Nucleus accumbens (tissue), 56 donors: ENCODE measurements around the gene NTN1.

Source experiments
- DNase-seq, 56 donors: peaks; one replicate each; lab custom pipeline; 2025; lab: John Stamatoyannopoulos, UW

The NTN1 gene

DNA sequence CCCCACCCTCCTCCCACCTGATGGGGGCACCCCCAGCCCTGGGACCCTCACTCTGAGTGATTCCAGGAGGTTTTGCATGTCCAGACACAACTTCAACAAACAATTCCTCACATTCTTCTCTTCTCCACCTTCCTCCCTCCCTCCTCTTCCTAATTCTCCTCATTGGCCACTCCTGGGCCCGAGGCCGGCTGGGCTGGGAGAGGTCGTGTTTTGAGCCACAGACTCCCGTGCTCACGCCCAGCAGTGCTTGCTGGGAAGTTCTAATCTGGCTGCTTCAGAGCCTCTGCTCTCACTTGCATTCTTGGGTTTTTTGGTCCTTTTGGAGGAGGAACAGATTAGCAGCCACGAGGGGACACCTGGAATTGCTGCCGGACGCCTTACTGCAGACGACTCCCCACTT lies 157.0 kb downstream of the NTN1 start:
- DNase-seq: no peak

DNA sequence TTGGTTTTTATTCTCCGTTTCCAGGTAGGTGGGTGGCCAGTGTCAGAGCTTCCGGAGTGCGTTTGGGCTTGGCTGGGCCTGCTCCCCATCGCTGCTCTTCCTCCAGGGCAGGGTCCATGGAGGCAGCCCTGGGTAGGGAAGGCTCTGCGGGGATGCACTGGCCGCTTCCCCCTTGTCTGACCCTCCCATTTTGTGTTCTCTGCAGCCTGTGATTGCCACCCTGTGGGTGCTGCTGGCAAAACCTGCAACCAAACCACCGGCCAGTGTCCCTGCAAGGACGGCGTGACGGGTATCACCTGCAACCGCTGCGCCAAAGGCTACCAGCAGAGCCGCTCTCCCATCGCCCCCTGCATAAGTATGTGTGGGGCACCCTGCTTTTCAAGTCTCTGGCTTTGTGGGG lies 158.3 kb downstream of the NTN1 start:
- no peak for DNase-seq

DNA sequence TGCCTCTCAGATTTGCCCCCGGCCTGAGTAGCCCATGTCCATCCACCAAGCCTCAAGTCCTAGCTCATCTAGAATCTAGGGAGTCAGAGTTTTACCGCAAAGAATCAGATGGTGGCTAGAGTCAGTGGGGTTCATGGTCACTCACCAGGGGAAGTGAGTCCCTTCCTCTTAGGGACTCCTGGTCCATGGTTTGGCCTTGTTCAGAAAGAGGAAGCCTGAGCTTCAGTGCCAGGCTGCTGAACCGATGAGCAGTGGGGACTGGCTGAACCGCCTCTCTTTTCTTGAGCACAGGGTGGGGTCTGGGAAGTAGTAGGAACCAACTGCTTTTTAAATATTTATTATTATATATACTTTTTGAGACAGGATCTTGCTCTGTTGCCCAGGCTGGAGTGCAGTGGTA lies 160.3 kb downstream of the NTN1 start:
- DNase-seq: no peak

DNA sequence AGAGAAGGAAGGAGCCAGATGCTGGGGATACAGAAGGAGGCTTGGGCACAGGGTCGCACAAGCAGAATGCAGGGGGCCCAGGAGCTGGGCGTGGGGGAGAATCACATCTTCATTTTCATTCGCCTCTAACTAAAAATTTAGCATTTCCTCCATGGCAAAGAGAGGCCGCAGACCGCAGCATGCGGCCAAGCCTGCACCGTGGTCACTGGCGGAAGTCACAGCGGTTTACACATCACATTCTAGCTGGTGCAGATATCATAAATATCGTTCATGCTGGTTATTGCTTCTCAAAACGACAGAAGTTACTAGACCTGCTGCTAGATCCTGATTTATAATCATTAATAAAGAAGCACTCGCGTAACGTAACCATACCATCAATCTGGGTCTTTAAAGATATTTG lies 162.0 kb downstream of the NTN1 start:
- no peak for DNase-seq

DNA sequence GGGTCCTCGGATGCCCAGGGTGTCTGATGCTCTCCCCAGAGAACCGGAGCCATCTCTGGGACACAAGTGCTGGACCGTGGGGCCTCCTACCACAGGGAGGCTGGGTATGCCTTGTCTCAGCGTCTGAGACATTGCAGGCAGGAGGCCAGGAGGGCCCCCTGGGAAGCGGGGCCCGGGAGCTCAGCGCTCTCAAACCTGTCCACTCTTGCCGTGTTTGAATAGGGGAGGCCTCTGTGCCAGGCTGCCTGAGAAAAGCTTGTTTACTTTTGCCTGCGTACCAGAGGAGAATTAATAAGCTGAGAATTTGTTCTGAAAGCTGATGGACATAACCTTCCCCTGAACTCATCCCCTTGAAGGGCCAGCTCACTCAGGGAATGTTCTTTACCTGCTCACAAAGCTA lies 163.8 kb downstream of the NTN1 start:
- peak in 3 of 56 donors; percentile 2 to 22 (median 20) for DNase-seq

DNA sequence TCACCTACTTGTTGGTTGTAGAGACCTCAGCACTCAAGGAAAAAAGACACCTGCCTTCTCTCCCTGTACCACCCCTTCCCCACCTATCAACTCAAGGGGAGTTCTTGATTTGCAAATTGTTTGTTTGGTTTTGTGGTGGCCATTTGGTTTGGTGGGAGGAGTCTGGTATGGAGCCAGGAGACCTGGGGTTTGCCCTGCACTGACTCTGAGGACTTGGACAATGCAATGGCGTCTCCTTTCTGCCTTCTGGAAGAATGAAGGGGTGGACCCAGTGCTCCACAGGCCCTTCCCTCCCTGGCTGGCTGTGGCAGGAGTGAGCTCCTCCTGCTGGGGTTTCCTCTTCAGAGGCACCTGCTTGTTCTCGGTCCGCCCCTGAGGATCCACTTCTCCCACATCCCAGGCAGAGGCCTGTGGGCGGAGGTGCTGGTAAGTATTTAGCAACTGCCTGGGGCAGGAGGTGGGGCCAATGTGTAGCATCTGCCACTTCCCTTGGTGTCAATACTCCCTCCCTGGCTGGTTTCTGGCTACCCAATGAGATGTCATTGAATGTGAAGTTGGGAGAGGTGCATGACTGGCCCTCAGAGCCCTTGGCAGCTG lies 164.5 kb downstream of the NTN1 start:
- no peak for DNase-seq

DNA sequence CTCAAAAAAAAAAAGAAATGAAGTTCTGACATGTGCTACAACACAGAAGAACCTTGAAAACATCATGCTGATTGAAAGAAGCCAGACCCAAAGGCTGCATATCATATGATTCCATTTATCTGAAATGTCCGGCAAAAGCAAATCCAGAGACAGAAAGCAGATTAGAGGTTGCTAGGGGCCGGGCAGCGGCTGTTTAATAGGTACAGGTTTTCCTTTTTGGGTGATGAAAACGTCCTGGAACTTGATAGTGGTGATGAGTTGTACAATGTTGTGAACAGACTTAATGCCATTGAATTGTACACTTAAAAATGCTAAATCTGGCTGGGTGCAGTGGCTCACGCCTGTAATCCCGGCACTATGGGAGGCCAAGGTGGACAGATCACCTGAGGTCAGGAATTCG lies 166.5 kb downstream of the NTN1 start:
- DNase-seq: no peak

DNA sequence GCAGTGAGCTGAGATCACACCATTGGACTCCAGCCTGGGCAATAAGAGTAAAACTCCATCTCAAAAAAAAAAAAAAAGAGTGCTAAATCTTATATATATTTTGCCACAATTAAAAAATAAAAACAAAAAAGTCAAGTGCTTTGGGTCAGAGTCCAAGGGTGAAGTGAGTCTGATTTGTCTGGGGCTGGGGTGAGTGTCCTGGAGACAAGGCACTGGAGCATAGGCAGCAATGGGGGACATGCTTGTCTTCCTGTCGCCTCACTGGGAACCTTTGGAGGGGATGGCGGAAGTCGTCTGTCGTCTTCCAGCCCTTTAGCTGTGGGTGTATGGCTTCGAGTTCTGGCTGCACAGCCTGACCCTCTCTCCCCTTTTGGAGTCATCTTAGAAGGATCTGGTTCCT lies 167.1 kb downstream of the NTN1 start:
- DNase-seq: no peak

DNA sequence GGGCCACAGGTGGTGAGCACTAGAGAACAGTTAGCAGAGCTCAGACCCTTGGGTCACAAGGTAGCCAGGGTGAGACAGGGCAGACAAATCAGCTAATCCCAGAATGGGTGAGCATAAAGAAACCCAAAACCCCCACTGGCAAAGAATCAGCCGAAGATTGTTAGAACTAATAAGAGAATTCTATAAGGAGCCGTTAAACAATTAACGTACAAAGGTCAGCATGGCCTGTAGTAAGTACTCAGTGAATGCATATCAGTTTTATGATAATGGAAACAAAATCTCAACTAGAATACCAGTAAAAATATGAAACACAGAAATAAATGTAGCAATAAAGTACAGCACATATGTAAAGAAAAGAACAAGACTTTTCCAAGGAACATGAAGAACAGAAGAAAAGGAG lies 168.6 kb downstream of the NTN1 start:
- no peak for DNase-seq

DNA sequence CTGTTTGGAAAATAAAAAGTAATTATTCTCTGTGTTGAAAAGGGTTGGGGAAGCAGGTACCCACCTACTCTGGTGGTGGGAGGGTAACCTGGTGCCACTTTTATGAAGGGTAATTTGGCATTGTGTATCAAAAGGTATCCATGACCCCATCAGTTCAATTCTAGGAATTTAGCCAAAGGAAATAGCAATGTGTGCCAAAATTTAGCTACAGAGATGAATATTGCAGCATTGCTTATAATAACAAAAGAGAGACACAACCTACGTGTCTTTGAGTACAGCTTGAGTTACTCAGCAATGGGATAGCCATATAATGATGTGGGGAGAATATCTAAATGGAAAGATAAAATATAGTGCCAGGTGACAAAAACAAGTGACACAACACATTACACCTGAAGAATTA lies 170.7 kb downstream of the NTN1 start:
- DNase-seq: no peak

DNA sequence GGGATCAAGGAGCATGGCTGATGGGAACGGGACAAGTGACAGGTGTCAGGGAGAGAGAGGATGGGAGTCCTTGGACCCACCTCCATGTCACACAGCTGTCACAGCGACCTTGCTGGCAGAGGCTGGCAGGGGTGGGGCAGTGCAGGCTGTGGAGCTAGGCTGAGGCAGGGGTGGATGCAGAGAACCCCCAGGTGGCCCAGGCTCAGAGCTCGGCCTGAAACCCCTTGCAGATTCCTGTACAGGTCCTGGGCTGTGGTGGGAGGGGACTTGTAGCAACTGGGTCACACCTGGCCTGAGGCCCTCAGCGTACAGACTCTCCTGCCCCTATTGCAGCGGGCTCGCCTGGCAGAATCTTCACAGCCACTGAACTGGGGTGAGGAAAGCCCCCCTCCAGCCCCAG lies 174.1 kb downstream of the NTN1 start:
- DNase-seq: no peak

DNA sequence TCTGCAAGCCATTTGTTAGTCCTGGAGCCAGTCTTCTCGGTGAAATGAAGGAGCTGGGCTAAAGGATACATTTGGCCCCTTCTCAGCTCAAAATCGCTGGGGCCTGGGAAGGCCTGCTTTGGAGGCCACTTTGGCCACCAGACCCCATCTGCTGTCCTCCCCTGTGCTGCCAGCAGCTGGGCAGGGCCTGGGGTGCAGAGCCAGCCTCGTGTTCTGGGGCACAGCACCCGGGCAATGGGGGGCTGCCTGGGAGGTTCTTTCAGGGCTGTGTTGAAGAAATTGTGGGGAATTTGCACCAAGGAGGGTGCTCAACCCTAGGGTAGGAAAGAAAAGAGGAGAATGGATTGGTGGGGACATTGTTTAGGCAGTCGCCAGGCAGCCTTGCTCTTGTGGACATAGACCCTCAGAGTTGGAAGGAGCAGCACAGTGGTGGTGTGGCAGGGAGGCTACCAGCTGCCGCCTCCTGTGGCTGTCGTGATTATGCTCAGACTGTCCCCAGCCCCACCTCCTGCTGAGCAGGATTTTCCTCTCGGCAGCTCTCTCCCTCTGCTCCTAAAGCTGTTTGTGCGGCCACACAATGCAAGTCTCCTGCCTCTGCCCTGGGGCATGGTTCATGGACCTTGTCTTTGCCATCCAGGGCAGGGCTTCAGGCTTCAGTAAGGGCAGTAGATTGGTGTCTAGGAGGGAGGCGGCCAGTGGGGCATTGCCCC lies 174.8 kb downstream of the NTN1 start:
- DNase-seq: no peak

DNA sequence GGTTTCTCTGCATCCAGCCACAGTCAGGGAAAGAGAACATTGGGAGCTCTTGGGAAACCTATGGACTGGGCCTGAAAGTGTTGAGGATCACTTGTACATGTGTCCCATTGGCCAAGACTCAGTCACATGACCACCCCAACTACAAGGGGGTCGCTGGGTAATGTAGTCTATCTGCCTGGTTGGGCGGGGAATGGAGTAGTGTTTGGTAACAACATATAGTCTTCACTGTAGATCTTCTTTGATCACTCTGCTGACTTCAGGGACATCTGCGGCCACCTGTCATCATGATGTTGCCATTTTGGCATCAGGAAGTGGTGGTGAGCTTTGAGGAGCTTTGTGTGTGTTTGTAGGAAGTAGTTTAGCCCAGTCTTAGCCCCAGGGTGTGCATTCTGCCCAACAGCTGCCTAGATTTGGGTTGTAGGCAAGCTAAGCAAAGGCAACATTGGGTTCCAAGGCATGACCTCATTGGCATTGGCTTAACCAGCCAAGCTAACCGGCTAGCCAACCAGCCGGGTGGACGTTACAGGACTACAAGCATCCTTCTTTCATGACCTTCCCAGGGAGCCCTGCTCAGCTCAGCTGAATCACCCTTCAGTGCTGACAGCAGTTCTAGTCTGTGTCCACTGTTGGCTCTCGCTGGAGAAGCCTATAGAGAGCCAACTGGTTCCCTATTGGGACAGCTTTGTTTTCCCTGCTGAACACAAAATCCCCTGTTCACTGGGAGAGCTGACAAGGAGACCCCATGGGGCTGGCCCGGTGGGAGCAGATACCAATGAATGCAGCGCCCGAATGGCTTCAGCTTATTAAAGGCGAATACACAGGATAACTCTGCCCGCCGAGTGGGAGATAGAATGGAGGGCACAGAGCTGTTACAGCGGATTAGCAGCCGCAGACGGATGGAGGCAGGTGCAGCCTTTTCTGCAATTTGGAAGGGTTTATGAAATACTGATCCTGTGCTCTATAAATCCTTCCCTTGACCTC lies 178.6 kb downstream of the NTN1 start:
- DNase-seq: no peak

DNA sequence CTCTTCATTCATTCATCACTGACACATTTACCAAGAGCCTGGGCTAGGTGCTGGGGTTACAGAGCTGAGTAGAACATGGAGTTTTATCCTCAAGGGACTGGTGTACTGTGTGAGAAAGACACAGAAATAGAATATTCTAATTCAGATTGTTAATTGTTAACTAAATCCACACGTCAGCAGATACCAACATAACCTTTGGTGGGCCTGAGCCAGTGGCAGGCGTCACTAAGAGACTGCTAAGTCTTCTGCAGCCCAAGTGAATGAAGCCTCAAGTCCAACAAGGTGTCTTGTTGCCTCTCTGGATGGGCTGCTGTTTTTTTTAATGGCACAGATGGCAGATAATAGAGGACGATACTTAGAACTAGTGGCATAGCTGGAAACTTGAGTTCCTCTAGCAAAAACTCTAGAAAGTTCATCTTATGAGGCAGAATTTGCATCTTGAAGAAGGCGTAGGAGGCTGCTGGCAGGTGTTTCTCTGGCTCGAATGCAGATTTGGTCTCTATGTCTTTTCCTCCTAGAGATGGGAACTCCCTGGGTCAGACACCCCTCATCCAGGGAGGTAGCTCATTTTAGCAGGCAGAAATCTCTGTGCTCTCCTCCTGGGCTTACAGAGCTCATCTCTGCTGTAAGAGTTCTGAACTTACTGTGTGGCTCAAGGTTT lies 179.5 kb downstream of the NTN1 start:
- no peak for DNase-seq

DNA sequence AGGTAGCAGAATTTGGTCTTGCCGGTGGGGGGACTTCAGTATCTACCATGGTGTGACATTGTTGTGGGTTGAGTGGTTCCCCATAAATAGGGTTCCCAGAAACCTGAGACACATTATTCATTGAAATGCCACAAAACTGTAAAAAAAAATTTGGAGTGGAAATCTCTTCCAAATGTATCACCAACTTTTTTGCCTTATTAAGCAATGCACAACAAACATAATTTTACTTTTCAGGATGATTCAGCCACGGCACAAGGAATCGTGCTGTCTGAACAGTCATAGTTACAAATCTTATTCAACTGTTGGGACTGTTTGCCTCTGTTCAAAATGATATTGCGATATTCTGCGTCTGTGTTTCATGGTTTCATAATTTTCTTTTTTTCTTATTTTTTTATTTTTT lies 181.2 kb downstream of the NTN1 start:
- no peak for DNase-seq

DNA sequence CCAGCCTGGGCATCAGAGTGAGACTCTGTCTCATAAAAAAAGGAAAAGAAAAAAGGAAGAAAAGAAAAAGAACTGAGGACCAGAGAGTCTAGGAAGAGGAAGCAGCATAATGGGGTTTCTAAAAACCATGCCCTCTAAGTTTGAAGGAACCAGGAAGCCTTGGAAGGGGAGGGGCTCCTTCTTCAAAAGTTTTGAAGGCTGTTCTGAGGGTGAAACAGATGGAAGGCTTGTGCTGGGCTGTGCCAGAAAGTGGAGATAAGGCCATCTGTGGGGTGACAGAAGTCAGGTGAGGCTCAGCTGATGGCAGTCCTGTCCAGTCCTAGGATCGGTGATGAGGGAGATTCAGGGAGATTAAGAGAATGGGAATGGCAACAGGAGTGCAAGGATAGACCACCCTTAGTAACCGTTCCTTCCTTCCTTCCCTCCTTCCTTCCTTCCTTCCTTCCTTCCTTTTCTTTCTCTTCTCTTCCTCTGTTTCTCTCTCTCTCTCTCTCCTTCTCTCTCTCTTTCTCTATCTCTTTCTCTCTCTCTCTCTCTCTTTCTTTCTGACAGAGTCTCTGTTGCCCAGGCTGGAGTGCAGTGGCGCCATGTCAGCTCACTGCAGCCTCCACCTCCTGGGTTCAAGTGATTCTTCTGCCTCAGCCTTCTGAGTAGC lies 182.6 kb downstream of the NTN1 start:
- DNase-seq: no peak

DNA sequence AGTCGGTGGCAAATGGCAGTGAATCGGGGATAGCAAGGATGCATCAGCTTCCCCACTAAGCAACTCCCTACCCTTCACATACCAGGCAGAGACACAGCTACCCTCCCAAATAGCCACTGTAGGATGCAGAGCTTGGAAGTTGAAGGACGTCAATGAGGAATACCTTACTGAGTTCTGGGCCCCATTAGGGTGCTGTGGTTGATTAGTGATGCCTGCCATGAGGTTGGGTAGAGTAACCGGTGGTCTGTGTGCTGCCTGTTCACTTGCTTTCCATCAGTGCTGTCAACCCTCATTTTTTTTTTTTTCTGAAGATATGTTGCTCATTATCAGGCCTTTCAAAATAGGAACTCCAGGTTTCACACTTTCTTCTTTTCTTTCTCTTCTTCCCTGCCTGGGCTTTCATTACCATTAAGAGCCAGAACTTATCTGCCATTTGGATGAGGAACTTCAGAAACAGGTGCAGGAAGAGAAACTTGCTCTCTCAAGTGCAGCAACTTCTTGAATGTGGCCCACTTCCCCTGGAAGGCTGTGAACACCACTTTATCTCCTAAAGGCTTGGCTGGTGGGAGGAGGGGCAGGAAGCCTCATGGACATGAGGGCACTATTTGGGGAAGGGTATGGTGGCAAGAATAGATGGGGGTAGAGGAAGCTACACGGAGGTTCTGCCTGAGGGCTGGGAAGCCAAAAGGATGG lies 183.5 kb downstream of the NTN1 start:
- peak in 1 of 56 donors; percentile 29 for DNase-seq

DNA sequence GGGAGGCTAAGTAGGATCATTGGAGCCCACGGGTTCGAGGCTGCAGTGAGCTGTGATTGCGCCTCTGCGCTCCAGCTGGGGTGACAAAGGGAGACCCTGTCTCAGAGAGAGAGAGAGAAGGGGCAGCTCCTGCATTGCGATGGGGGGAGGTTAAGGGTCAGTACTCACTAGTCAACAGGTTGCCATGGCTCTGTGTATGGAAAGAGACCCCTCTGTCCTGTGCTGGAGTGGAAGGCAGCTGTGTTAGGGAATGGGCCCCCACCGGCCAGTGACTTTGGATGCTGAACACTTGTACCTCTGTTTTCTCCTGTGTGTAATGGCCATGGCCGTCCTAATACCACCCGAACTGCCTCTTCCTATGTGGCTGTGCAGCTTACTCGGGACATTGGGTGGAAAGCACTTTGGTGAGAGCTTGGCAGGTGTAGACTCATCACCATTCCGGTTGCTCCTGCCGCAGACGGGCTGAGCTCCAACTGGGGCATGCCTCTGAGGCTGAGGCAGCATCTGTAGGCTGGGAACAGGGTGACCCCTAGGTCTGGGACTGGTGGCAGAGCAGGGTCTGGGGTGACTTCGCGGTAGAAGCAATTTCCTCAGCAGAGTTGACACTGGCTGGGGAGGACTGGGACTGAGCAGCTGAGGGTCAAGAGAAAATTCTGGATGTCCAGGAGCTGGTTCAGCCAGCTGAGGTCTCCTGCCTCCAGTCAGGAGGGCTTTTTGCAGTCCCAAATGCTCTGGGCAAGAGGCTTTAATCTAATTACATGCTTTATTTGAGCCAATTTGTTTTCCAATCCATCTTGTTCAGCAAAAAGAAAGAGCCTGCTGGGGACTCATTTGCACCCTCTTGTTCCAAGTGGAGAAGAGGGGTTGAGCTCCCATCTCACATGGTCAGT lies 184.5 kb downstream of the NTN1 start:
- DNase-seq: no peak

DNA sequence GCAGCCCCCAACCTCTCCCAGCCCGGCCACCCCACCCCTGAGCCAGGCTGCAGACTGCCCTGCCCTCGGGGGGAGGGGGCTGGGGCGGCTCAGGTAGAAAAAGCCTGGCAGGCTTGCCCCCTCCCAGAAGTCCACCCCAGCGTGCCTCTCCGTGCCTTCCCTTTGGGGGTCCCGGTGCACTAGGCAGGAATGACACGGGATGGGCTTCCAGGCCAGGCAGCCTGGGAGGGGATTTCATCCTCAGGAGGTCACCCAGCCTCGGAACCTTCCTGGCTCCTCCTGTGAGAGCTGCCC lies 185.0 kb downstream of the NTN1 start:
- DNase-seq: no peak
